GM19035 (cell line): ENCODE data around the gene DGKQ.

Experiments used
- ATAC-seq: cut with Tn5 transposase; IDR thresholded peaks from one replicate; pipeline ENCODE4 v1.9.1; 2021; ENCODE audit not compliant: unreplicated experiment

Gene DGKQ

DNA sequence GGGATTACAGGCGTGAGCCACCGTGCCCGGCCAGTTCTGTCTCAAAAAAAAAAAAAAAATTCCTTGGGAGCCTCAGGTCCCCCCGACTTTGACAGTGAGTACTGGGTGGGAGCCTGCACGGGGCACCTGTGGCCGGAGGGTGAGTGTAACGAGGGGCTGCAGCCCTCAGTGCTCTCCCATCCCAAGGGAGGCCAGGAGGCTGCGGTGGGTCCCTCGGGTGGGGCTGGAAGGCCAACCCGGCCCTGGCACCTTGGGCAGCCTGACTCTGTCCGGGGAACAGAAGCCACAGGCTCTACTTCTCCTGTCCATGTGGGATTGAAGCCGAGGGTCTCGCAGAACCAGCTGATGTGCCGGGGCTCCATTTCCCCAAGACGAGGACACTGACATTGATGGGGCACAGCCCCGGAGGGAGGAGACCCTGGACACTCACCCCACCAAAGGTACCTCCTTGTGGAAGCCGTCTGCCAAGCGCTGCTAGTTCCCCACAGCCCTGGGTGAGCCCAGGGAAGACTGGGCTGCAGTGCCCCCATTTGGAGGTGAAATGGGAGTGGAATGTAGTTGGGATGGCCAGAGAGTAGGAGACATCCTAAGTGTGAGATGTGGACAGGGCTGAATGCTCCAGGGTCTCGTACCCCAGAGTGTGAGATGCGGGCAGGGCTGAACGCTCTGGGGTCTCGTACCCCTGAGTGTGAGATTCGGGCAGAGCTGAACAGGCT, 22.1 kb upstream of the DGKQ start:
- ATAC-seq = no peak

DNA sequence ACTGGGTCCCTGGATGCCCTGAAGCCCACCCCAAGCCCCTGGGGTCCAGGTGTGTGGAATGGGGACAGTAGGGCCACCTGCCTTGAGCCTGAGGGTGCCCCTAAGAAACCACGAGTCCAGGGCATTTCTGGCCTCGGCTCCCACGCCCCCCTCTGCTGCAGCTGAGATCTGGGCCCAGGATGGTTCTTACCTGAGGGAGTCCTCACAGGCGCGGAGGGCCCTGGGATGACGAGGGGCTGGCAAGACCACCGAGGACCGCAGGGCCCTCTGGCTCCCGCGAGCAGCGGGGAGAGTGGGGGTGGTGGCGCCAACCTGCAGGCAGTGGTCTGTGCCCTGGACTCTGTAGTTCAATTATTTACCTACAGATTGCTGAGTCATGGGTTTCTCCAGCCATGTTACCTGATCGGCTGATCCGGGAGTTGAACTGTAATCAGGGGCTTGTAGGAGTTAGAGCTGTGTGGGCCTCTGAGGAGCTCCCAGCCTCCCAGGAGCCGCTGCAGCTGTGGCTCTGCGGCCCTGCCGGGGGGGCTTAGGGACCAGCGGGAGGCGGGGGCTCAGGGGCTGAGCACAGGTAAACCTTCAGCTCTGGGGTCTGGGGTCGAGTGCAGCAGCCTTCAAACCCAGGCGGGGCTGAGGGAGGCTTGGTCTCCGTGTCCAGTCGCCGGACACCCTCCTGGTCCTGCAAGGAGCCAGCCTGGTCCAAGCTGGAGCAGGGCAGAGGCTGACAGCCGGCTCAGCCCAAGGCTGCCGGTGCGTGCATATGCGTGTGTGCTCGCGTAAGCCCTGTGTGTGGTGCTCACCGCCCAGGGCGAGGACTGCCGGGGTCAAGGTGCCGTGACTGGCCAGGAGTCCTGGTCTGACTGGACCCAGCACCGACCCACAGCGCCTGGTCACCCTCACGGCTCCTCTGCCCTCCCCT, 20.0 kb upstream of the DGKQ start, which contains the start of gene SLC26A1:
Gene SLC26A1 (minus strand): TSS at position 294 of the 919 bp plus-strand sequence. CDS start 1,701 bp downstream, outside the sequence.
- ATAC-seq = no peak

DNA sequence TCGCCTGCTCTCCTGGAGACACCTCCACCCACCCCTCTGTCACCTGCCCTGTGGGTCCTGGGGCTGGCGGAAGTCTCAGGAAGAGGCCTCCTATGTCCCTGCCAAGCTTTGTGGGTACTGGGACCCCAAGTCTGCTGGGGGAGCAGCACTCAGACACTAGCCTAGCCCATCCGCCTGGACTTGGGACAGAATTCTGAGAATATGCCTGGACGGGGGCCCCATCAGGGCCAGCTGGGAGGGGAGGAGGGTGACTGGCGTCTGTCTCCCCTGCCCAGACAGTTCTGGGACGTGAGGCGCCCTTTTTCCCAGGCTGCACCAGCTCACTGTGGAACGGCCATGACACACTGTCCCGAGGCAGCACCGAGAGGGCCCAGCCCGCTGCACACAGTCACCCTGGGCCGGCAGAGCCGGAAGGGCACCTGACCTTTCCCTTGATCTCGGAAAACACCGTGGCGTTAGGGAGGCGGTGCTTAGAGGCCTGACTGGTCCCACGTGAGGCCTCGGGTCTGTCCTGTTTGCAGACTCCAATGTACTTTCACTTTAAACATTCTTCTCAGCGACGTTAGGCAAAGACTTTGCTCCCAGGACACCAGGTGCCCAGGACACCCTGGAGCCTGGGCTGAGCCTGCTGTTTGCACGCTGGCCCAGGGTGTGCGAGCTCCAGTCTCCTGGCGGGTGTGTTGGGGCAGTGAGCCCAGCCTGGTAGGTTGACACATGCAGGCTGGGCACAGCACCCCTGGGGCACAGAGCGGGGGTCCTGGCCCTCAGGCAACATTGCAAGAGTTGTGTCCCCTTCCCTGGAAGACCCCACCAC, 19.1 kb upstream of the DGKQ start:
- ATAC-seq = no peak

DNA sequence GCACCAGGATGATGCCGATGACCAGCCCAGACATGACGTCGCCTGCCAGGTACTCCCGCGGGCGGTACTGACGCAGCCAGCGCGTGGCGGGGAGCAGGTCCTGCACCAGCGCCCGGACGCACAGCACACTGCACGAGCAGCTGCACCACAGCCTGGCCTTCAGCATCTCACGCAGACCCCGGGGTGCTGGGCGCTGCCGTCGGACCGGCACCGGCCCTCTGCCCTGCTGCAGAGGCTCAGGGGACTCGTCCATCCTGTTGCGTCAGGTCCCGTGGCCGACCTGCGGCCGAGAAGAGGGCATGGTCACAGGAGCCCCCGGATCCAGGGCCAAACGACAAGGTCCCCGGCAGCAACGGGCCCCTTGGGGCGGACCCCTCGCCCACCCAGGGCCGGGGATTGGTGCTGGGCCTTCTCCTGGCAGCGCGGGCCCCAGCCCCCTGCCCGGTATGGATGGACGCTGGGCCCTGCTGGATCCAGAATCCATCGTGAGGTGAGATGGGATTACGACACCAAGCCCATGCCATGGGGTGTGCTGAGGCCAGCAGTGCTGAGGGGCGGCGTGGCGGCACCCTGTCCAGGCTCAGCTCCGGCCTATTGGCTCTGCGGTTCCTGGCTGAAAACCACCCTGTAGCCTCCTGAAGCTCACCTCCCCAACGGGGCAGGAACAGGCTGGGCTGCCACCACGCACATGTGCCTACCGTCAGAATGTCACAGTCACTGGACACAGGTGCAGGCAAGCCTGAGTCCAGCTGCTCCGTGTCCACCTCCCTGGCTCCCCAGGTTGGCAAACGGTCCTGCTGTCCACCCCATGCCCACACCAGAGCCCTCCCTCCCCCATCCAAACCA, 18.3 kb upstream of the DGKQ start:
- no peak for ATAC-seq

DNA sequence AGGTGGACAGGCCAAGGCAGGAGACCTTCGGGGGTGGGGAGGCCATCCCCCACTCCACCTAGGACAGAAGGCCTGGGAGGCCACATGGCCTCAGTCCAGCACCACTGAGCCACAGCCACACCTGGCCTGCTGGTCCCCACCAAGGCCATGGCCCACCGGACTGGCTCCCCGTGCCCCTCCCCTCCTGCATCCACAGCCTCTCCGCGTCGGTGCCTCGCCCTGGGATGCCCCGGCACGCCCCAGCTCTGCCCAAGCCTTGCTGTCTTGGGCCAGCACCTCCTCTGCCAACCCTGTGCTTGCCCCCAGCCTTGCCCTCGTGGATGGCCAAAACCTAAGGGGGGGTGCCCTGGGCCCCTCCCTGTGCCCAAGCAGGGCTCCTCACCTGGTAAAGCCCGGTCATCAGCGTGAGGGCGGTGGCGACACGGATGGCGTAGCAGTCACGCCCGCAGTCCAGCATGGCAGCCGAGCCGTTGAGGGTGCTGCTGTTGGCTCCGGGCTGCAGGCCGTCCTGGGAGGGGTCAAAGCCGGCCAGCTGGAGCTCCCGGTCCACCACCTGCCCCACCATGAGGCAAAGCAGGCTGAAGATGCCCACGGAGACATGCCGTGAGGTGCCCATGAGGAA, 17.5 kb upstream of the DGKQ start:
- no peak for ATAC-seq

DNA sequence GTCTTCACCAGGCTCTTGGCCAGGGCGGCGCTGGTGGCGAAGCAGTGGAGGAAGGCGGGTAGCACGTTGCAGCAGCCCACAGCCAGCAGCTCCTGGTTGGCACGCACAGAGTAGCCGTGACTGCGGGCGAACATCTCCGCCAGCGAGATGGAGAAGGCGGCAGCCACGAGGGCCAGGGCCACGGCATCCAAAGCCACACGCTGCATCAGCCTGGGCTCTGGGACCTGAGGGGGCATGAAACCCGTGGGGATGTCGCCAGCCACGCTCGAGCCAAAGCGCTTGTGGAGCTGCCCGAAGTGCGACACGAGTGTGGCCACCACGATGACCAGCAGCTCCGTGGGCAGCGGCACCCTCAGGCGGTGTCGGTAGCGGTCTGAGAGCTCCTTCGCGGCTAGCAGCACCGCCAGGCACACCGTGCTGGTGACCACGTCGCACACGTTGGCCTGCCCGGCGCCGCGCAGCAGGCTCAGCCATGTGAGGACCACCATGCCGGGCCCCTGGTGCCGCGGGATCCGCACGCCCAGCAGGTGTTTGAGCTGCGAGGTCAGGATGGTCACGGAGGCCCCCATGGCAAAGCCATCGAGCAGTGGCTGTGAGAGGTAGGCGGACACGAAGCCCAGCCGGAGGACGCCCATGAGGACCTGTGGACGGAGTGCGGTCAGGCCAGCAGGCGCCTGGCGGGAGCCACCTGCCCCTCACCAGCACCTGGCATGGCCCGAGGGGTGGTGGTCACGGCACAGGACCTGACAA, 16.5 kb upstream of the DGKQ start:
- no peak for ATAC-seq

- no peak for ATAC-seq
These were observed 15.7 kb upstream of the DGKQ start for GRCh38 chr4:988726-989721.

GRCh38 chr4:987624-988513, 14.5 kb upstream of the DGKQ start:
- ATAC-seq = no peak

DNA sequence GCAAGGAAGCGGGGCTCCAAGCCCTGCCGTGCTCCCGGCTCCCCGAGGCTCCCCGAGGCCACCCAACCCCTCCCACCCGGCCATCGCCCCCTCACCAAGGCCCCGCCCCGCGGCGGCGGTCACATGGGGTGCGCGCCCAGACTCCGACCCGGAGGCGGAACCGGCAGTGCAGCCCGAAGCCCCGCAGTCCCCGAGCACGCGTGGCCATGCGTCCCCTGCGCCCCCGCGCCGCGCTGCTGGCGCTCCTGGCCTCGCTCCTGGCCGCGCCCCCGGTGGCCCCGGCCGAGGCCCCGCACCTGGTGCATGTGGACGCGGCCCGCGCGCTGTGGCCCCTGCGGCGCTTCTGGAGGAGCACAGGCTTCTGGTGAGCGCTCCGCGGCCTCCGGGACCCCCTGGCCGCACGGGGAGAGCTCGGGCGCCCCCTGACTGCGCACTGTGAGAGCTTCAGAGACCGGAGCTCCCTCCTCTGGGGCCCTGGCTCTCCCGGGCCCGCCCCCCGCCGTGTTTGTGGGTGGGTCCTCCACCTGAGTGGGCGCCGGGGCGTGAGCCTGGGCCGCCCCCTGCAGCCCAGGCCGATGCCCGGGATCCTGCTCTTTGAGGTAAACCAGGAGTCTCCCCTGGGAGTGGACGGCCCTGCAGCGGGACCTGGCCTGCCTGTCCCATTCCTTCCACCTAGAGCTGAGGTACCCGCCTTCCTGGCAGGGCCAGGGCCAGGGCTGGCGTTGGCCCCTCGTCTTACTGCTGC, 13.7 kb upstream of the DGKQ start, which contains the start of gene IDUA:
Gene IDUA (plus strand): TSS at position 166 of the 745 bp plus-strand sequence. CDS start 41 bp downstream, at position 207.
- peak; percentile 75 for ATAC-seq

DNA sequence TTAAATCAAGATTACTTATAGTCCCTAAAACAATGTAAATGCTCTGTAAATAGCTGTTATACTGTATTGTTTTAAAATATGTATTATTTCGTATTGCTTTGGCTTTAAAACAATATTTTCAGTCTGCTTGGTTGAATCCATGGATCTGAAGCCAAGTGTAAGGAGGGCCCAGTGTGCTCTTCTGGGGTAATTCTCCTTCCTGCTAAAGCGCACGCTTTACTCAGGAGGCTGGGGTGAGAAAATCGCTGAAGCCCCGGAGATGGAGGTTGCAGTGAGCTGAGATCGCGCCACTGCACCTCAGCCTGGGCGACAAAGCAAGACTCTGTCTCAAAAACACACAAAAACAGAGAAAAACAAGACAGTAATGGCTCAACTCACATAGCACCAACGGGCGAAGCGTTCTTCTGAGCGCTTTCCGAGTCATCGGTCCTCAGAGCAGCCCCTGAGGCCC, 13.1 kb upstream of the DGKQ start:
- peak; percentile 32 for ATAC-seq

- ATAC-seq = no peak
These were observed 11.9 kb upstream of the DGKQ start for GRCh38 chr4:985123-985830.

GRCh38 chr4:984336-985054, 11.1 kb upstream of the DGKQ start:
- ATAC-seq = no peak

DNA sequence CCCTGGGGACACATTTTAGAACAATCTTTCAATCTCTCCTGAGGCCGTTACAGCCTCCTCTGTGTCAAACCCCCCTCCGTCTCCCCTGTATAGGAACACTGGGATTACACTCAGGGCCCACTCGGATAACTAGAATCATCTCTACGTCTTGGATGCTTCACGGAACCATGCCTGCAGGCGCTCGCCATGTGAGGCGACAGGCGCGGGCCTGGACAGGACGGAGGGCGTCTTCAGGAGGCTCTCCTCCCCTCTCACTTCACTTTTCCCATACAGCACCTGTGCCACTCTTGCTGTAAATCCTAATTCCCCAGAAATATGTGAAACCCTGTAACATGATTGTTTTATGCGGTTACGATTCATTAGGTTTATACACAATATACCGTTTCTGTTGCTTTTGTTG, 9.4 kb upstream of the DGKQ start:
- no peak for ATAC-seq

- ATAC-seq = no peak
These were observed 8.9 kb upstream of the DGKQ start for GRCh38 chr4:982291-982690.
